Midbrain (tissue), 1 donor: ENCODE data around the gene ATM.

ENCODE experiments used
- DNase-seq: peaks from one replicate; lab custom pipeline; 2025; lab: John Stamatoyannopoulos, UW

Gene ATM

GRCh38 chr11:108222574-108223347, at the start of gene ATM, which contains the start of gene NPAT:
ATM (plus strand) TSS chr11:108223067; CDS start chr11:108227625, 4,558 bp downstream.
NPAT (minus strand) TSS chr11:108222638; CDS start chr11:108222536, 102 bp downstream.
- DNase-seq: peak; percentile 100

GRCh38 chr11:108177570-108177969, 45.3 kb upstream of the ATM start:
- DNase-seq: no peak

GRCh38 chr11:108193725-108194124, 29.1 kb upstream of the ATM start:
- DNase-seq: no peak

- DNase-seq: no peak
Observed at GRCh38 chr11:108196901-108197300, 26.0 kb upstream of the ATM start.

GRCh38 chr11:108197351-108197750, 25.5 kb upstream of the ATM start:
- no peak for DNase-seq

GRCh38 chr11:108198833-108199232, 24.0 kb upstream of the ATM start:
- DNase-seq: no peak

- DNase-seq: no peak
Observed at GRCh38 chr11:108199446-108200321, 23.2 kb upstream of the ATM start.

GRCh38 chr11:108203075-108203474, 19.8 kb upstream of the ATM start:
- DNase-seq: no peak

- DNase-seq: no peak
Observed at GRCh38 chr11:108204376-108204775, 18.5 kb upstream of the ATM start.

GRCh38 chr11:108204929-108205499, 17.9 kb upstream of the ATM start:
- no peak for DNase-seq

GRCh38 chr11:108206171-108206570, 16.7 kb upstream of the ATM start:
- no peak for DNase-seq

GRCh38 chr11:108206969-108207682, 15.7 kb upstream of the ATM start:
- no peak for DNase-seq

GRCh38 chr11:108207683-108208060, 15.2 kb upstream of the ATM start:
- no peak for DNase-seq

- DNase-seq: no peak
Observed at GRCh38 chr11:108210441-108210840, 12.4 kb upstream of the ATM start.

- no peak for DNase-seq
Observed at GRCh38 chr11:108213784-108214183, 9.1 kb upstream of the ATM start.

- no peak for DNase-seq
Observed at GRCh38 chr11:108216988-108217387, 5.9 kb upstream of the ATM start.

- DNase-seq: no peak
Observed at GRCh38 chr11:108218455-108218854, 4.4 kb upstream of the ATM start.

GRCh38 chr11:108218912-108219783, 3.7 kb upstream of the ATM start:
- no peak for DNase-seq

GRCh38 chr11:108220721-108221336, 2.0 kb upstream of the ATM start:
- no peak for DNase-seq

GRCh38 chr11:108221371-108221770, 1.5 kb upstream of the ATM start:
- DNase-seq: no peak
